Upper lobe of left lung (tissue), 6 donors: ENCODE measurements around the gene OR1J1. TPM values are rescaled to one million over a fixed set of nuclear protein-coding genes. Genes with fewer than 3 reads are reported as not detected.

ENCODE experiments used
- ATAC-seq, 2 donors: fragments of 200-7000 bp; cut with Tn5 transposase; one replicate each; pipeline ENCODE4 v1.9.1; 2022; ENCODE audit warnings: mild to moderate bottlenecking in 2 of 2, moderate library complexity in 2 of 2; ENCODE audit not compliant: low FRiP score in 2 of 2
- DNase-seq, 2 donors: peaks; one replicate each; pipeline ENCODE4 v3.0.0-alpha.2; 2019 to 2020
- H3K27ac ChIP-seq, 4 donors: fragments of 200-600 bp; sonication (generic); one replicate each; pipeline ENCODE4 v1.5.1; 2016 to 2019
- H3K27me3 ChIP-seq, 4 donors: fragments of 200-600 bp; sonication (generic); one replicate each; pipeline ENCODE4 v1.5.1; 2017 to 2019
- H3K36me3 ChIP-seq, 4 donors: fragments of 200-600 bp; sonication (generic); one replicate each; pipeline ENCODE4 v1.5.1; 2016 to 2019
- H3K4me1 ChIP-seq, 4 donors: fragments of 200-600 bp; sonication (generic); one replicate each; pipeline ENCODE4 v1.5.1; 2018 to 2019
- H3K4me3 ChIP-seq, 4 donors: fragments of 200-600 bp; sonication (generic); one replicate each; pipeline ENCODE4 v1.5.1; 2017 to 2019; ENCODE audit warnings: mild to moderate bottlenecking in 2 of 4, moderate library complexity in 1 of 4
- H3K9me3 ChIP-seq, 4 donors: fragments of 200-600 bp; sonication (generic); one replicate each; pipeline ENCODE4 v1.5.1; 2018 to 2019
- EP300 ChIP-seq, 4 donors: sonication (generic); formaldehyde crosslinking; IDR thresholded peaks; one replicate each; pipeline ENCODE4 v1.5.1; 2017; ENCODE audit warnings: antibody characterized with exemption in 4 of 4, control low read depth in 2 of 4
- POLR2A ChIP-seq, 4 donors: fragments of 450-650 bp; IDR thresholded peaks; one replicate each; pipeline ENCODE4 v1.5.1; 2016 to 2017; ENCODE audit warnings: antibody characterized with exemption in 4 of 4, mild to moderate bottlenecking in 2 of 4
- POLR2AphosphoS5 ChIP-seq, 2 donors: sonication (generic); formaldehyde crosslinking; IDR thresholded peaks; one replicate each; pipeline ENCODE4 v1.5.1; 2017; ENCODE audit warnings: antibody characterized with exemption in 2 of 2
- WGBS, 2 donors: methylation state at CpG; one replicate each; pipeline ENCODE4 v1.1.5; 2017 to 2018; 5-methylcytosine and 5-hydroxymethylcytosine counted together
- total RNA-seq, 6 donors: library from RNA; depleted of rRNA in 4 of 6; stranded (reverse); fragments of >200 nt in 4 of 6; gene quantifications; one replicate each; pipeline versions ENCODE4 v1.1.0 to v1.2.1, GENCODE V29; 2016 to 2021
- TF ChIP-seq, protein P1 (sequence below), 6 experiments: fragments of 450-650 bp in 4 of 6; fragments of 200-600 bp in 2 of 6; sonication (generic) in 2 of 6; IDR thresholded peaks; one replicate each; pipeline ENCODE4 v1.5.1; 2016 to 2019; ENCODE audit warnings: antibody characterized with exemption in 6 of 6
- donor health status: DM: no; HTN: no; CAD: no; lungs with moderate emphysema.
- donor health status: DM: no; HTN: yes; CAD: no; lungs with severe emphysema.

The OR1J1 gene
- total RNA-seq, 6 donors from 2014 or later, result not detected

DNA sequence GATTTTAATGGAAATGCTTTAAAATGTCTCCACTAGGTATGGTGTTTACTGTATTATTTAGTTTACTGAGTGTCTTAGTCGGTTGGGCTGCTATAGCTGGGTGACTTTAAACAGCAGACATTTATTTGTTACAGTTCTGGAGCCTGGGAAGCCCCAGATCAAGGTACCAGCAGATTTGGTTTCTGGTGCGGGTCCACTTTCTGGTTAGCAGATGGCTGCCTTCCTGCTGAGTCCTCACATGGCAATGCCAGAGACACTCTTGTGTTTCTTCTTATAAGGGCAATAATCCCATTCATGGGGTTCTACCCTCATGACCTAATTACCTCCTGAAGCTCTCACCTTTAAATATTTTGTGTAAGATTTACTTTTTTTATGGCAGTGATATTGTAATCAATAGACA is 40.5 kb upstream of the OR1J1 start:
- H3K9me3 ChIP-seq, result no peaks in the 10 kb centered on the region
- TF ChIP-seq, protein P1, sequence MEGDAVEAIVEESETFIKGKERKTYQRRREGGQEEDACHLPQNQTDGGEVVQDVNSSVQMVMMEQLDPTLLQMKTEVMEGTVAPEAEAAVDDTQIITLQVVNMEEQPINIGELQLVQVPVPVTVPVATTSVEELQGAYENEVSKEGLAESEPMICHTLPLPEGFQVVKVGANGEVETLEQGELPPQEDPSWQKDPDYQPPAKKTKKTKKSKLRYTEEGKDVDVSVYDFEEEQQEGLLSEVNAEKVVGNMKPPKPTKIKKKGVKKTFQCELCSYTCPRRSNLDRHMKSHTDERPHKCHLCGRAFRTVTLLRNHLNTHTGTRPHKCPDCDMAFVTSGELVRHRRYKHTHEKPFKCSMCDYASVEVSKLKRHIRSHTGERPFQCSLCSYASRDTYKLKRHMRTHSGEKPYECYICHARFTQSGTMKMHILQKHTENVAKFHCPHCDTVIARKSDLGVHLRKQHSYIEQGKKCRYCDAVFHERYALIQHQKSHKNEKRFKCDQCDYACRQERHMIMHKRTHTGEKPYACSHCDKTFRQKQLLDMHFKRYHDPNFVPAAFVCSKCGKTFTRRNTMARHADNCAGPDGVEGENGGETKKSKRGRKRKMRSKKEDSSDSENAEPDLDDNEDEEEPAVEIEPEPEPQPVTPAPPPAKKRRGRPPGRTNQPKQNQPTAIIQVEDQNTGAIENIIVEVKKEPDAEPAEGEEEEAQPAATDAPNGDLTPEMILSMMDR (IDR thresholded peaks at IDR 0.05), result no peak
- no peak for TF ChIP-seq POLR2AphosphoS5 (IDR thresholded peaks at IDR 0.05)
- no peak for TF ChIP-seq POLR2A (IDR thresholded peaks at IDR 0.05)
- no peak for TF ChIP-seq EP300 (IDR thresholded peaks at IDR 0.05)
- no peak overlapping the region for H3K27ac ChIP-seq
- H3K4me1 ChIP-seq, result no peaks in the 10 kb centered on the region
- H3K27me3 ChIP-seq, result no peaks in the 10 kb centered on the region
- 64 to 66% methylated on average over 2 of the region's 2 CpGs for WGBS, 2 donors
- ATAC-seq (no peak), DNase-seq (no peak)
- no peaks in the 10 kb centered on the region for H3K36me3 ChIP-seq
- no peak overlapping the region for H3K4me3 ChIP-seq

- Histone ChIP-seq H3K27me3 (no peaks in the 10 kb centered on the region), H3K4me1 (no peaks in the 10 kb centered on the region), H3K4me3 (no peak within 1 kb of the TSS), H3K9me3 (no peaks in the 10 kb centered on the region), H3K36me3 (no peaks in the 10 kb centered on the region), H3K27ac (no peak within 1 kb of the TSS)
- no peak for DNase-seq
- WGBS, 2 donors, result 84 to 86% methylated on average over 6 of the region's 6 CpGs
- TF ChIP-seq POLR2AphosphoS5 (IDR thresholded peaks at IDR 0.05) (no peak), POLR2A (IDR thresholded peaks at IDR 0.05) (no peak), EP300 (IDR thresholded peaks at IDR 0.05) (no peak)
- TF ChIP-seq, protein P1 (IDR thresholded peaks at IDR 0.05), result no peak
- ATAC-seq, result no peak
These were observed 32.8 kb upstream of the OR1J1 start, which contains the start of gene OR1J2 for GRCh38 chr9:122510502-122510901. TSS of gene OR1J2 (plus strand) at chr9:122510802. CDS start at chr9:122510802, 0 bp downstream.

DNA sequence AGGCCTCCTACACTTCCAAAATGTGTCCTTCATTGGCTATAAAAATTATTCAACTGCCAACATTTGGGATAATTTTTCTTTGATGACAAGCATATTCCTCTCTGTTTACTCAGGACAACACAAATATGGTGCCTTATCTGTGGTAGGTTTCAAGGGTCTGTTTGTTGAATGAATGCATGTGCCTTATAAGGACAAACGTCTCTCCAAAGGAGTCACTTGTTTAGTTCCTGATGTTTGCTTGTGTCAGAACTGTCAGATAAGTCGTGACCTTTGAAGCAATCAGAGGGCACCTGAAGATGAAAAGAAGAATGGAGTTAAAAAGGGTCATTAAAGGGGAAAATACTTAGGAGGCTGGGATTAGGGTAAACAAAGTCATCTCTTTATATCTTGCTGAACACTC is 29.2 kb upstream of the OR1J1 start:
- Histone ChIP-seq H3K4me1 (no peaks in the 10 kb centered on the region), H3K36me3 (no peaks in the 10 kb centered on the region), H3K4me3 (no peak overlapping the region), H3K9me3 (no peaks in the 10 kb centered on the region), H3K27ac (no peak overlapping the region), H3K27me3 (no peaks in the 10 kb centered on the region)
- 39 to 51% methylated on average over 2 of the region's 2 CpGs for WGBS, 2 donors
- TF ChIP-seq POLR2AphosphoS5 (IDR thresholded peaks at IDR 0.05), result no peak
- no peak for TF ChIP-seq POLR2A (IDR thresholded peaks at IDR 0.05)
- DNase-seq (no peak), ATAC-seq (no peak)

DNA sequence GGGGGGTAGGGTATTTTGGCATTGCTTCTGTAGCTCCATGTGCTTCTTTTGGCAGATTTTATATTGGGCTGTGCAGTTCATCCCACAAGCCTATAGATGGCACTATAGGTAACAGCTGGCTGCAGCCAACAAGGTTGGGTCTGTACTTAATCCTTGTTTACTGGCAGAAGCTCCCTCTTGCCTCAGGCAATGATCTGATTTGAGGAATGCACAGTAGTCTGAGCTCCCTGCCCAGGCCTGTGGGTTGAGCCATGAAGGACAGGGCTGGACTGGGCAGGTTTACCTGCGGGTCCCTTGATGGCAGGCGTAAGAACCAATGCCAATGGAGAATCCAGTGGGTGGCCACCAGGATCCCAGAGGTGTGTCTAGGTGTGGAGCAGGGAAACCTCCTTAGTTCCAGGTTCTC is 21.2 kb upstream of the OR1J1 start:
- no peak overlapping the region for H3K27ac ChIP-seq
- TF ChIP-seq POLR2AphosphoS5 (IDR thresholded peaks at IDR 0.05), result no peak
- TF ChIP-seq, protein P1 (IDR thresholded peaks at IDR 0.05), result peak; percentile 51 to 79 (median 65)
- H3K27me3 ChIP-seq, result no peaks in the 10 kb centered on the region
- no peak overlapping the region for H3K4me3 ChIP-seq
- peaks cover 0 to under 1% (median 0%) of the 10 kb centered on the region in 4 donors for H3K9me3 ChIP-seq
- 31 to 85% methylated on average over 2 of the region's 2 CpGs for WGBS, 2 donors
- H3K36me3 ChIP-seq, result no peaks in the 10 kb centered on the region
- DNase-seq (no peak), ATAC-seq (peak; percentile 56 to 67)
- H3K4me1 ChIP-seq, result peaks cover 0 to 4% (median 0%) of the 10 kb centered on the region in 4 donors

- Histone ChIP-seq H3K27me3 (no peaks in the 10 kb centered on the region), H3K4me1 (no peaks in the 10 kb centered on the region), H3K9me3 (no peaks in the 10 kb centered on the region), H3K4me3 (no peak overlapping the region), H3K36me3 (no peaks in the 10 kb centered on the region), H3K27ac (no peak overlapping the region)
- ATAC-seq (no peak), DNase-seq (no peak)
- TF ChIP-seq POLR2A (IDR thresholded peaks at IDR 0.05) (no peak), EP300 (IDR thresholded peaks at IDR 0.05) (no peak), POLR2AphosphoS5 (IDR thresholded peaks at IDR 0.05) (no peak)
- TF ChIP-seq, protein P1 (IDR thresholded peaks at IDR 0.05), result no peak
- WGBS, 2 donors, result 93 to 96% methylated on average over 5 of the region's 5 CpGs
These were observed 1.3 kb upstream of the OR1J1 start for GRCh38 chr9:122479062-122479461.
